Psoas muscle (tissue), 8 donors: ENCODE measurements around the gene COX20. TPM values are rescaled to one million over a fixed set of nuclear protein-coding genes. Genes with fewer than 3 reads are reported as not detected.
A peak's percentile ranks its signal among the peaks of the same experiment; 100 is the strongest.
"Not testable (repeated sequence)": the region's sequence is repeated elsewhere in the genome, so short reads cannot be mapped to it uniquely, and the experiment has no call there.

Experiments
- ATAC-seq, 4 donors: fragments of 200-7000 bp; cut with Tn5 transposase; one replicate each; pipeline ENCODE4 v1.9.1; 2020; ENCODE audit warnings: moderate library complexity in 3 of 4, mild to moderate bottlenecking in 2 of 4
- DNase-seq, 2 donors: peaks; one replicate each; pipeline ENCODE4 v3.0.0-alpha.2; 2020
- H3K27ac ChIP-seq: fragments of 200-600 bp; one replicate; pipeline ENCODE4 v1.8.0; 2022
- H3K27me3 ChIP-seq, 3 donors: fragments of 200-600 bp in 1 of 3; one replicate each; pipeline versions ENCODE4 v1.6.1 to v1.8.0; 2013 to 2022; ENCODE audit warnings: low read length in 2 of 3, mild to moderate bottlenecking in 2 of 3, moderate library complexity in 1 of 3; ENCODE audit not compliant: insufficient read depth in 3 of 3
- H3K36me3 ChIP-seq, 2 donors: fragments of 200-600 bp in 1 of 2; one replicate each; pipeline versions ENCODE4 v1.6.1 to v1.8.0; 2013 to 2022; ENCODE audit warnings: low read depth in 1 of 2, mild to moderate bottlenecking in 1 of 2, moderate library complexity in 1 of 2; ENCODE audit not compliant: insufficient read depth in 1 of 2
- H3K4me1 ChIP-seq: fragments of 200-600 bp; one replicate; pipeline ENCODE4 v1.8.0; 2022
- H3K4me3 ChIP-seq: fragments of 200-600 bp; one replicate; pipeline ENCODE4 v1.8.0; 2022; ENCODE audit warnings: mild to moderate bottlenecking
- H3K9me3 ChIP-seq: fragments of 200-600 bp; one replicate; pipeline ENCODE4 v1.8.0; 2022
- CTCF ChIP-seq: fragments of 200-600 bp; IDR thresholded peaks from one replicate; pipeline ENCODE4 v1.8.0; 2022; ENCODE audit warnings: antibody characterized with exemption
- WGBS, 3 donors: extraction: QIAGEN DNeasy Blood & Tissue Kit; methylation state at CpG; one replicate each; pipeline versions ENCODE4 v1.1.6 to v1.1.7; 2013; 5-methylcytosine and 5-hydroxymethylcytosine counted together
- intact Hi-C, 2 donors: fragments of 100-400 bp; cut with DNase I; formaldehyde crosslinking; loops; one replicate each; pipeline versions ENCODE4 v1.11.0 to v1.14.2; 2022
- polyA plus RNA-seq, 3 donors: library from polyadenylated mRNA; stranded (reverse); fragments of 200-250 nt; gene quantifications; one replicate each; pipeline ENCODE4 v1.2.3, GENCODE V29; 2013
- total RNA-seq, 4 donors: library from RNA; stranded (reverse); fragmentation: NEBNext Ultra II Directional in 2 of 4; extraction: Animal tissue kit (Norgen Biotek cat#: 25700) in 2 of 4; gene quantifications; one replicate each; pipeline versions ENCODE4 v1.2.1 to v1.2.4, GENCODE V29; 2021 to 2023
- donor health status: healthy with polysubstance abuse.
- donor health status: DM: no; HTN: no; CAD: no; lungs with moderate emphysema.
- donor health status: Bipolar disorder and iron deficiency.
- donor health status: healthy.
- donor health status: DM: yes; HTN: yes; CAD: no.
- donor health status: DM: no; HTN: no; CAD: no.
- donor health status: DM: no; HTN: no; CAD: no.
- donor health status: DM: yes; HTN: yes; CAD: no.

The COX20 gene
- total and polyA plus RNA-seq, 7 donors = 22.6 to 76.8 (median 35.8) TPM

GRCh38 chr1:244830639-244831038, 4.8 kb upstream of the COX20 start:
- DNase-seq (no peak), ATAC-seq (no peak)
- no peak for TF ChIP-seq CTCF
- WGBS, 3 donors = 80 to 86% (median 81%) methylated on average over 3 of the region's 3 CpGs
- H3K4me3 ChIP-seq = no peak overlapping the region
- no peaks in the 10 kb centered on the region for H3K27me3 ChIP-seq
- peaks cover 0 to 6% of the 10 kb centered on the region in 2 donors for H3K36me3 ChIP-seq
- intact Hi-C loops = no loop called here
- H3K4me1 ChIP-seq = peaks cover 3% of the 10 kb centered on the region
- H3K27ac ChIP-seq = no peak overlapping the region
- no peaks in the 10 kb centered on the region for H3K9me3 ChIP-seq

GRCh38 chr1:244833260-244833659, 2.2 kb upstream of the COX20 start:
- DNase-seq, intact Hi-C loops, H3K36me3 ChIP-seq, H3K27me3 ChIP-seq, ATAC-seq, H3K9me3 ChIP-seq: not testable (repeated sequence)
- peak overlapping the region; percentile 97 for H3K27ac ChIP-seq
- H3K4me3 ChIP-seq = peak overlapping the region; percentile 89
- 57 to 63% (median 58%) methylated on average over 8 of the region's 8 CpGs for WGBS, 3 donors
- H3K4me1 ChIP-seq = peaks cover 18% of the 10 kb centered on the region

GRCh38 chr1:244833734-244834542, 1.5 kb upstream of the COX20 start:
- Histone ChIP-seq H3K27ac (peak overlapping the region; percentile 97), H3K4me3 (peak overlapping the region; percentile 89), H3K36me3 (peaks cover 0 to under 1% of the 10 kb centered on the region in 2 donors), H3K4me1 (peaks cover 25% of the 10 kb centered on the region), H3K9me3 (no peaks in the 10 kb centered on the region), H3K27me3 (no peaks in the 10 kb centered on the region)
- DNase-seq (peak; percentile 55 to 71), ATAC-seq (peak; percentile 12 to 50 (median 29))
- intact Hi-C loops = loop anchor here in 1 of 2 donors (2.0 kb wide), 1 partner anchor 29 kb away; no protein-coding TSS in a partner anchor
- 1 to 6% (median 3%) methylated on average over 32 of the region's 32 CpGs for WGBS, 3 donors
- TF ChIP-seq CTCF = peak; percentile 7

- 0 to 1% (median 0%) methylated on average over 37 to 49 of the region's 49 CpGs for whole genome bisulfite sequencing, 3 donors
- intact Hi-C loops = loop anchor here (1.0 to 2.0 kb wide), 2 partner anchors 28 to 136 kb away; no protein-coding TSS in a partner anchor
These were observed 749 bp upstream of the COX20 start for GRCh38 chr1:244834543-244835275.

More at GRCh38 chr1:244834543-244835275, 749 bp upstream of the COX20 start:
- no peaks in the 10 kb centered on the region for H3K27me3 ChIP-seq
- peak overlapping the region; percentile 97 for H3K27ac ChIP-seq
- H3K4me3 ChIP-seq = peak overlapping the region; percentile 89
- H3K9me3 ChIP-seq = no peaks in the 10 kb centered on the region
- no peak for TF ChIP-seq CTCF
- peak; percentile 55 to 71 (median 62) for ATAC-seq
- no peak for DNase-seq
- peaks cover 31% of the 10 kb centered on the region for H3K4me1 ChIP-seq
- H3K36me3 ChIP-seq = peaks cover 0 to 8% of the 10 kb centered on the region in 2 donors
